GM12878 (cell line): ENCODE measurements around the gene WBP4. TPM values are rescaled to one million over a fixed set of nuclear protein-coding genes. Genes with fewer than 3 reads are reported as not detected.
"Not testable (repeated sequence)": the region's sequence is repeated elsewhere in the genome, so short reads cannot be mapped to it uniquely, and the experiment has no call there.

Experiments used
- ATAC-seq: fragments of 200-7000 bp; cut with Tn5 transposase; 3 replicates; pipeline ENCODE4 v1.9.1; 2020; ENCODE audit warnings: mild to moderate bottlenecking, moderate library complexity
- BruUV-seq: library from RNA; stranded (reverse); fragments of 400-500 nt; replicated peaks from 2 replicates; lab custom pipeline; 2021; lab: Mats Ljungman, UMichigan
- CTCF ChIA-PET: fragments of 300-600 bp; sonication (Branson Sonifier 250); formaldehyde crosslinking; extraction: SDS; loops from one replicate; lab custom pipeline; 2021; ENCODE audit warnings: inconsistent platforms; lab: Yijun Ruan, JAX
- POLR2A ChIA-PET: fragments of 350-600 bp; formaldehyde crosslinking; extraction: SDS; loops from one replicate; lab custom pipeline; 2021; ENCODE audit warnings: inconsistent platforms; lab: Charles Lee
- RAD21 ChIA-PET: fragments of 300-600 bp; sonication (Branson Sonifier 250); formaldehyde crosslinking; loops from one replicate; lab custom pipeline; 2023; ENCODE audit warnings: antibody characterized with exemption; ENCODE audit not compliant: unreplicated experiment; lab: Charles Lee
- SMC1A ChIA-PET: fragments of 300-600 bp; sonication (Branson Sonifier 250); formaldehyde crosslinking; loops from one replicate; lab custom pipeline; 2023; ENCODE audit not compliant: unreplicated experiment, uncharacterized antibody; lab: Charles Lee
- DNase-seq: peaks from one replicate; pipeline ENCODE4 v3.0.0-alpha.2; 2011; ENCODE audit warnings: low read depth, low spot score
- FAIRE-seq: peaks from 3 replicates; lab custom pipeline; 2011; peaks lifted over from hg19 to GRCh38; lab: Jason Lieb, UNC
- H2AFZ ChIP-seq: 2 replicates; pipeline ENCODE4 v1.6.0; 2011; ENCODE audit warnings: low read depth, low read length, control low read depth; ENCODE audit not compliant: control insufficient read depth
- H3K27ac ChIP-seq: 2 replicates; pipeline ENCODE4 v1.5.1; 2011; ENCODE audit warnings: control low read depth; ENCODE audit not compliant: control insufficient read depth, insufficient read depth
- H3K27me3 ChIP-seq, 2 experiments: replicated peaks in 1 of 2; 2 replicates each; pipeline versions ENCODE4 v1.6.0 to v1.6.1; 2011; ENCODE audit warnings: low read length in 1 of 2; ENCODE audit not compliant: control insufficient read depth in 2 of 2, insufficient read depth in 2 of 2
- H3K36me3 ChIP-seq, 2 experiments: 2 replicates each; pipeline ENCODE4 v1.5.1; 2011; ENCODE audit warnings: low read length in 1 of 2; ENCODE audit not compliant: control insufficient read depth in 2 of 2, insufficient read depth in 2 of 2
- H3K4me1 ChIP-seq: 2 replicates; pipeline ENCODE4 v1.6.1; 2011; ENCODE audit warnings: mild to moderate bottlenecking, low read length, moderate library complexity, mixed read lengths; ENCODE audit not compliant: control insufficient read depth, insufficient read depth
- H3K4me2 ChIP-seq: 2 replicates; pipeline ENCODE4 v1.6.0; 2011; ENCODE audit warnings: control low read depth; ENCODE audit not compliant: control insufficient read depth, insufficient read depth
- H3K4me3 ChIP-seq: fragments of 200-600 bp; sonication (generic); 2 replicates; pipeline ENCODE4 v1.5.1; 2016
- H3K79me2 ChIP-seq: 2 replicates; pipeline ENCODE4 v1.6.0; 2011; ENCODE audit warnings: low read length; ENCODE audit not compliant: control insufficient read depth, insufficient read depth
- H3K9ac ChIP-seq: 2 replicates; pipeline ENCODE4 v1.8.0; 2011; ENCODE audit warnings: low read length, control low read depth, mixed read lengths; ENCODE audit not compliant: control insufficient read depth, insufficient read depth
- H3K9me3 ChIP-seq: replicated peaks from 3 replicates; pipeline ENCODE4 v1.5.1; 2011; ENCODE audit warnings: mild to moderate bottlenecking, low read length; ENCODE audit not compliant: control insufficient read depth, insufficient read depth
- H4K20me1 ChIP-seq: 2 replicates; pipeline ENCODE4 v1.6.0; 2011; ENCODE audit not compliant: control insufficient read depth, insufficient read depth
- ATF7 ChIP-seq: fragments of 450-650 bp; IDR thresholded peaks from 2 replicates; pipeline ENCODE4 v1.6.1; 2016; ENCODE audit warnings: low read depth, mild to moderate bottlenecking
- CREB1 ChIP-seq: IDR thresholded peaks from 2 replicates; pipeline ENCODE4 v1.6.1; 2012; ENCODE audit warnings: low read depth, mild to moderate bottlenecking, inconsistent platforms
- ETV6 ChIP-seq, 2 experiments: fragments of 450-650 bp in 1 of 2; IDR thresholded peaks in 1 of 2; conservative IDR thresholded peaks in 1 of 2; 2 replicates each; pipeline ENCODE4 v1.6.1; 2014; ENCODE audit warnings: antibody characterized with exemption in 1 of 2, borderline replicate concordance in 1 of 2, low read depth in 1 of 2, mild to moderate bottlenecking in 1 of 2, moderate library complexity in 1 of 2
- NFIC ChIP-seq: IDR thresholded peaks from 2 replicates; pipeline ENCODE4 v1.6.1; 2012; ENCODE audit warnings: low read depth, mild to moderate bottlenecking, inconsistent platforms, low read length, moderate library complexity
- SIX5 ChIP-seq: IDR thresholded peaks from 2 replicates; pipeline ENCODE4 v1.6.1; 2011; ENCODE audit warnings: mild to moderate bottlenecking, low read depth, low read length, moderate library complexity; ENCODE audit not compliant: severe bottlenecking
- SPI1 ChIP-seq: IDR thresholded peaks from 2 replicates; pipeline ENCODE4 v1.6.1; 2011; ENCODE audit warnings: low read depth, mild to moderate bottlenecking, low read length, moderate library complexity, borderline replicate concordance; ENCODE audit not compliant: insufficient read depth
- WGBS: methylation state at CpG from one replicate; pipeline ENCODE4 v1.1.6; 2016; ENCODE audit warnings: low lambda C conversion rate; ENCODE audit not compliant: insufficient replicate concordance, insufficient coverage; ENCODE audit errors: missing lambda C conversion rate; 5-methylcytosine and 5-hydroxymethylcytosine counted together
- in situ Hi-C: fragments of 300-500 bp; cut with MboI; formaldehyde crosslinking; loops from 9 replicates; pipeline ENCODE4 v1.14.3; 2018; ENCODE audit warnings: mixed read lengths
- intact Hi-C: fragments of 100-400 bp; cut with micrococcal nuclease; formaldehyde crosslinking; loops from one replicate; pipeline ENCODE4 v1.14.2; 2022; ENCODE audit not compliant: unreplicated experiment
- polyA plus RNA-seq, 11 experiments: library from polyadenylated mRNA; depleted of rRNA in 4 of 11; unstranded in 6 of 11; stranded (reverse) in 5 of 11; fragments of >200 nt; fragmentation: Nextera tagmentation in 4 of 11; fragmentation: Illumina TruSeq in 1 of 11; extraction: Ambion mirVana in 4 of 11; extraction: Trizol in 1 of 11; gene quantifications; 1 replicate in 1 of 11; 2 replicates in 10 of 11; pipeline versions ENCODE4 v1.2.1 to v1.2.3, GENCODE V29; 2011 to 2016; ENCODE audit warnings: inconsistent platforms in 2 of 11, missing spikeins in 2 of 11, low read depth in 1 of 11
- total RNA-seq, 4 experiments: library from RNA; depleted of rRNA in 3 of 4; stranded (reverse); fragments of >200 nt in 3 of 4; fragmentation: Illumina TruSeq in 1 of 4; extraction: Trizol in 1 of 4; gene quantifications; 2 replicates each; pipeline versions ENCODE4 v1.2.1 to v1.2.3, GENCODE V29; 2013 to 2021

Gene WBP4
- total and polyA plus RNA-seq, 10 of the 15 experiments (the other 5 are each of a cell fraction or from before 2014, with no cell fraction given) = 7.4 to 21.6 (median 14.2) TPM

DNA sequence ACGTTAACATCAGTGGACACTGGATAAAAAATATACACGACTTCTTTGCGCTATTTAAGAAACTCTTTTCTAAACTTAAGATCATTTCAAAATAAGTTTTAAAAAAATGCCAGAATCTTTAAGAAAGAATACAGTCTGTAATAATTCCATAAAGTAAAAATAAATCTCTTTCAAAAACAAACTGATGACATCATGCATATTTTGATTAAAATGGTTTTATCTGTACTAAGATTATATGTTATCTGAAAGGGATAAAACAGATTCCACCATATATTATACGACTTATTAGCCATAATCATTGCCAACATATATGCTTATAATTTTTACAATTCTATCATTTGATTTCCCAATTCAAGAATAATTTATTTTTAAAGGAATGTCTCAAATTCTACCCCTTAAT is 26.9 kb upstream of the WBP4 start:
- Histone ChIP-seq H3K27me3 (no peaks in the 10 kb centered on the region), H3K4me3 (no peak overlapping the region), H3K27ac (no peak overlapping the region), H3K36me3 (no peaks in the 10 kb centered on the region), H3K4me1 (no peaks in the 10 kb centered on the region), H3K9me3 (no peaks in the 10 kb centered on the region; the same call in 2 of the 3 replicates), H3K79me2 (peaks cover 5% of the 10 kb centered on the region), H3K9ac (no peak overlapping the region), H4K20me1 (no peaks in the 10 kb centered on the region), H2AFZ (no peak overlapping the region), H3K4me2 (no peak overlapping the region)
- in situ Hi-C loops = no loop called here
- POLR2A ChIA-PET = no interaction called here
- SMC1A ChIA-PET = interaction anchor here (1.0 to 1.4 kb wide), 2 partner anchors 10 to 14 kb away, joined by 3 to 7 read pairs; no protein-coding TSS in a partner anchor
- RAD21 ChIA-PET = interaction anchor here (2.3 kb wide), 1 partner anchor 19 kb away, joined by 11 read pairs; no protein-coding TSS in a partner anchor
- no peak for TF ChIP-seq ETV6 (conservative IDR thresholded peaks at IDR 0.05 in 1 of 2, IDR thresholded peaks at IDR 0.05 in 1 of 2; ENCODE audit: borderline replicate concordance in 1 of 2, low read depth in 1 of 2)
- TF ChIP-seq ATF7 = 0 out of 2 replicates have a peak, but pooled peaks have one; percentile 39
- CTCF ChIA-PET = no interaction called here
- WGBS = 82% methylated on average over 4 of the region's 4 CpGs
- intact Hi-C loops = no loop called here
- DNase-seq = no peak
- BruUV-seq = no TSS peak
- no peak for FAIRE-seq
- ATAC-seq = no peak

DNA sequence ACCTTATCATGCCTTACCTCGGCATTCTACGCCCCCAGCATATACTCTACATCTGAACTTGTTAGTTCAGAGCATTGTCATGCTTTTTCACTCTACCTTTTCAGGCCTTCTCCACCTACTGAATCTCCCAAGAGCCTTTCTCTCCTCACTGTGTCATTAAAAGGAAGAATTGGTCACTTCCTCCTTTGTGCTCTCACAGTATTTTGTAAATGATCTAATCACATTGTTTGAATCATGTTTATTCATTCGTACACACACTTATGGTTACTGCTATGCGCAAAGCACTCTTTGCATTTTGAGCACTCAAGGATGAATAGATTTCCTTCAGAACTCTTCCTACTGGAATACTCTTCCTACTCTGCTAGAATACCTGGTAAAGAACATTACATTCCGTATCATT is 26.4 kb upstream of the WBP4 start:
- CTCF ChIA-PET = no interaction called here
- RAD21 ChIA-PET = no interaction called here
- Histone ChIP-seq H2AFZ (no peak overlapping the region), H3K79me2 (peaks cover 5% of the 10 kb centered on the region), H3K4me3 (no peak overlapping the region), H3K9ac (no peak overlapping the region), H3K4me1 (no peaks in the 10 kb centered on the region), H3K4me2 (no peak overlapping the region), H4K20me1 (no peaks in the 10 kb centered on the region), H3K36me3 (no peaks in the 10 kb centered on the region), H3K9me3 (no peaks in the 10 kb centered on the region; the same call in 2 of the 3 replicates), H3K27ac (no peak overlapping the region), H3K27me3 (no peaks in the 10 kb centered on the region)
- POLR2A ChIA-PET = no interaction called here
- DNase-seq = no peak
- no peak for FAIRE-seq
- in situ Hi-C loops = no loop called here
- 76% methylated on average over 5 of the region's 5 CpGs for WGBS
- SMC1A ChIA-PET = interaction anchor here (1.1 to 1.5 kb wide), 2 partner anchors 24 to 61 kb away, joined by 3 read pairs; no protein-coding TSS in a partner anchor
- intact Hi-C loops = no loop called here
- BruUV-seq = no TSS peak
- peak; percentile 31; the same call in 1 of the 2 replicates for TF ChIP-seq CREB1
- TF ChIP-seq SIX5 = no peak
- no peak for TF ChIP-seq NFIC
- TF ChIP-seq SPI1 = peak; percentile 46; the same call in 1 of the 2 replicates
- peak; percentile 25 for ATAC-seq

DNA sequence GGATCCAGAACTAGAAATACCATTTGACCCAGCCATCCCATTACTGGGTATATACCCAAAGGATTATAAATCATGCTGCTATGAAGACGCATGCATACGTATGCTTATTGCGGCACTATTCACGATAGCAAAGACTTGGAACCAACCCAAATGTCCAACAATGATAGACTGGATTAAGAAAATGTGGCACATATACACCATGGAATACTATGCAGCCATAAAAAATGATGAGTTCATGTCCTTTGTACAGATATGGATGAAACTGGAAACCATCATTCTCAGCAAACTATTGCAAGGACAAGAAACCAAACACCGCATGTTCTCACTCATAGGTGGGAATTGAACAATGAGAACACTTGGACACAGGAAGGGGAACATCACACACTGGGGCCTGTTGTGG is 24.8 kb upstream of the WBP4 start:
- SMC1A ChIA-PET = interaction anchor here (1.5 kb wide), 1 partner anchor 22 kb away, joined by 3 read pairs; no protein-coding TSS in a partner anchor
- ATAC-seq, H3K4me1 ChIP-seq, H3K4me3 ChIP-seq, DNase-seq, H3K36me3 ChIP-seq, H3K9me3 ChIP-seq, POLR2A ChIA-PET, in situ Hi-C loops, H4K20me1 ChIP-seq, BruUV-seq, H3K9ac ChIP-seq, H3K27me3 ChIP-seq, CTCF ChIA-PET, FAIRE-seq, H3K27ac ChIP-seq, H3K4me2 ChIP-seq, H3K79me2 ChIP-seq, intact Hi-C loops, RAD21 ChIA-PET, H2AFZ ChIP-seq: not testable (repeated sequence)
- WGBS = 92% methylated on average over 5 of the region's 5 CpGs
